DMS53 treated with DMSO at 0.1 percent for 48 hours (cell line): Measurements from ENCODE around the gene TSPAN1.
"Not testable (repeated sequence)": the region's sequence is repeated elsewhere in the genome, so short reads cannot be mapped to it uniquely, and the experiment has no call there.

Experiments used
- DNase-seq: peaks from one replicate; lab custom pipeline; 2025; ENCODE audit not compliant: unreplicated experiment; lab: John Stamatoyannopoulos, UW

The TSPAN1 gene

GRCh38 chr1:46215504-46215903, 40.6 kb downstream of the TSPAN1 start:
- no peak for DNase-seq

- DNase-seq, result no peak
Observed at GRCh38 chr1:46218443-46218842, 43.6 kb downstream of the TSPAN1 start.

- no peak for DNase-seq
Observed at GRCh38 chr1:46219551-46220520, 44.9 kb downstream of the TSPAN1 start.

- no peak for DNase-seq
Observed at GRCh38 chr1:46220808-46221207, 45.9 kb downstream of the TSPAN1 start.

GRCh38 chr1:46221749-46222148, 46.9 kb downstream of the TSPAN1 start:
- DNase-seq, result no peak

GRCh38 chr1:46223055-46223454, 48.2 kb downstream of the TSPAN1 start:
- not testable (repeated sequence) for DNase-seq

- peak; percentile 93 for DNase-seq
Observed at GRCh38 chr1:46223472-46223943, 48.6 kb downstream of the TSPAN1 start.

GRCh38 chr1:46224966-46225365, 50.1 kb downstream of the TSPAN1 start:
- DNase-seq, result no peak

- not testable (repeated sequence) for DNase-seq
Observed at GRCh38 chr1:46231231-46231630, 56.3 kb downstream of the TSPAN1 start.
